OCI-LY7 (cell line): ENCODE measurements around the gene COPB2. TPM values are rescaled to one million over a fixed set of nuclear protein-coding genes. Genes with fewer than 3 reads are reported as not detected.

Experiments
- BruUV-seq: library from RNA; stranded (reverse); fragments of 400-500 nt; replicated peaks from 2 replicates; lab custom pipeline; 2021; lab: Mats Ljungman, UMichigan
- CTCF ChIA-PET: fragments of 300-600 bp; sonication (Branson Sonifier 250); formaldehyde crosslinking; loops from one replicate; lab custom pipeline; 2022; ENCODE audit warnings: antibody characterized with exemption; ENCODE audit not compliant: unreplicated experiment; lab: Charles Lee
- POLR2A ChIA-PET: fragments of 300-600 bp; sonication (Branson Sonifier 250); formaldehyde crosslinking; loops from one replicate; lab custom pipeline; 2022; ENCODE audit warnings: antibody characterized with exemption; lab: Charles Lee
- DNase-seq: peaks from one replicate; pipeline ENCODE4 v3.0.0-alpha.2; 2015; ENCODE audit warnings: low spot score
- H2AFZ ChIP-seq: fragments of 200-600 bp; sonication (generic), shearing (Covaris generic); 2 replicates; pipeline ENCODE4 v1.6.1; 2014; ENCODE audit warnings: mild to moderate bottlenecking, antibody characterized with exemption, low read length, moderate library complexity
- H3K27ac ChIP-seq: fragments of 200-600 bp; sonication (generic); 2 replicates; pipeline ENCODE4 v1.5.1; 2014; ENCODE audit warnings: mixed run types, low read depth, mild to moderate bottlenecking, moderate library complexity, low read length, inconsistent platforms; ENCODE audit not compliant: poor library complexity, severe bottlenecking
- H3K36me3 ChIP-seq: fragments of 200-600 bp; sonication (generic); 2 replicates; pipeline ENCODE4 v1.6.1; 2014; ENCODE audit warnings: mild to moderate bottlenecking, antibody characterized with exemption, low read length, moderate library complexity, mixed read lengths; ENCODE audit not compliant: insufficient read depth
- H3K4me1 ChIP-seq: fragments of 200-600 bp; sonication (generic); 2 replicates; pipeline ENCODE4 v1.5.1; 2014; ENCODE audit warnings: mild to moderate bottlenecking, low read length; ENCODE audit not compliant: insufficient read depth, poor library complexity, severe bottlenecking
- H3K4me2 ChIP-seq: fragments of 200-600 bp; sonication (generic); 2 replicates; pipeline ENCODE4 v1.6.1; 2014; ENCODE audit warnings: mild to moderate bottlenecking, low read length
- H3K4me3 ChIP-seq: fragments of 200-600 bp; sonication (generic); 2 replicates; pipeline ENCODE4 v1.5.1; 2014; ENCODE audit warnings: mild to moderate bottlenecking, low read depth, low read length; ENCODE audit not compliant: poor library complexity, severe bottlenecking
- H3K79me2 ChIP-seq: fragments of 200-600 bp; sonication (generic); 2 replicates; pipeline ENCODE4 v1.6.1; 2016; ENCODE audit warnings: low read depth, mild to moderate bottlenecking, low read length, moderate library complexity, mixed read lengths; ENCODE audit not compliant: insufficient read depth
- H3K9me2 ChIP-seq: fragments of 200-600 bp; sonication (generic); 2 replicates; pipeline ENCODE4 v1.6.1; 2016; ENCODE audit warnings: mild to moderate bottlenecking, low read length, mixed read lengths; ENCODE audit not compliant: insufficient read depth
- H3K9me3 ChIP-seq: fragments of 200-600 bp; sonication (generic); 2 replicates; pipeline ENCODE4 v1.6.1; 2014; ENCODE audit warnings: mild to moderate bottlenecking, mixed run types, low read length, mixed read lengths
- H4K20me1 ChIP-seq: fragments of 200-600 bp; sonication (generic); 2 replicates; pipeline ENCODE4 v1.6.1; 2014; ENCODE audit warnings: mild to moderate bottlenecking, antibody characterized with exemption, low read length, moderate library complexity, mixed read lengths; ENCODE audit not compliant: insufficient read depth
- CTCF ChIP-seq: fragments of 200-600 bp; sonication (generic); conservative IDR thresholded peaks from 2 replicates; pipeline ENCODE4 v1.5.1; 2014; ENCODE audit warnings: mild to moderate bottlenecking, antibody characterized with exemption, low read length, moderate library complexity, mixed read lengths
- EZH2phosphoT487 ChIP-seq: fragments of 200-600 bp; sonication (generic); IDR thresholded peaks from 2 replicates; pipeline ENCODE4 v1.6.1; 2018; ENCODE audit warnings: low read depth, borderline replicate concordance, mild to moderate bottlenecking, mixed run types, antibody characterized with exemption, low read length, moderate library complexity, mixed read lengths
- intact Hi-C: fragments of 100-400 bp; cut with micrococcal nuclease; formaldehyde crosslinking; loops from one replicate; pipeline ENCODE4 v1.10.0; 2022; ENCODE audit not compliant: unreplicated experiment
- total RNA-seq, 2 experiments: library from RNA; depleted of rRNA in 1 of 2; stranded (reverse); fragments of >200 nt in 1 of 2; shearing (Covaris generic) in 1 of 2; gene quantifications; 2 replicates each; pipeline ENCODE4 v1.2.3, GENCODE V29; 2014 to 2022

The COPB2 gene
- total RNA-seq, 2 experiments from 2014 or later = 67.9 to 106 TPM

- Histone ChIP-seq H2AFZ (no peak overlapping the region), H3K4me3 (no peak overlapping the region), H3K9me3 (no peaks in the 10 kb centered on the region), H3K27ac (no peak overlapping the region), H3K79me2 (peaks cover under 1% of the 10 kb centered on the region; the same call in 1 of the 2 replicates), H3K36me3 (peaks cover 91% of the 10 kb centered on the region), H4K20me1 (no peaks in the 10 kb centered on the region), H3K4me2 (no peak overlapping the region), H3K4me1 (no peaks in the 10 kb centered on the region), H3K9me2 (no peaks in the 10 kb centered on the region)
- no peak for TF ChIP-seq EZH2phosphoT487
- TF ChIP-seq CTCF = no peak
- intact Hi-C loops = no loop called here
- no TSS peak for BruUV-seq
- DNase-seq = no peak
- CTCF ChIA-PET = no interaction called here
- POLR2A ChIA-PET = interaction anchor here (0.7 to 0.9 kb wide), 3 partner anchors 11 to 520 kb away, joined by 3 to 4 read pairs (median 3); partner anchors contain the start of gene COPB2
Measured at GRCh38 chr3:139378587-139379241, 10.7 kb downstream of the COPB2 start.

GRCh38 chr3:139377378-139377777 is 12.1 kb downstream of the COPB2 start:
- TF ChIP-seq EZH2phosphoT487 = no peak
- TF ChIP-seq CTCF = no peak
- Histone ChIP-seq H3K27ac (no peak overlapping the region), H3K79me2 (no peaks in the 10 kb centered on the region), H3K4me1 (no peaks in the 10 kb centered on the region), H4K20me1 (no peaks in the 10 kb centered on the region), H3K4me3 (no peak overlapping the region), H3K4me2 (no peak overlapping the region), H3K36me3 (peaks cover 93% of the 10 kb centered on the region), H2AFZ (no peak overlapping the region), H3K9me3 (no peaks in the 10 kb centered on the region), H3K9me2 (no peaks in the 10 kb centered on the region)
- intact Hi-C loops = no loop called here
- no peak for DNase-seq
- no TSS peak for BruUV-seq
- POLR2A ChIA-PET = no interaction called here
- CTCF ChIA-PET = no interaction called here

GRCh38 chr3:139374099-139374498 is 15.3 kb downstream of the COPB2 start:
- Histone ChIP-seq H3K9me2 (no peaks in the 10 kb centered on the region), H2AFZ (no peak overlapping the region), H3K27ac (no peak overlapping the region), H4K20me1 (no peaks in the 10 kb centered on the region), H3K4me3 (no peak overlapping the region), H3K9me3 (no peaks in the 10 kb centered on the region), H3K4me2 (no peak overlapping the region), H3K4me1 (no peaks in the 10 kb centered on the region), H3K36me3 (peaks cover 93% of the 10 kb centered on the region), H3K79me2 (no peaks in the 10 kb centered on the region)
- POLR2A ChIA-PET = interaction anchor here (0.7 kb wide), 1 partner anchor 12 kb away, joined by 3 read pairs; no protein-coding TSS in a partner anchor
- DNase-seq = no peak
- BruUV-seq = no TSS peak
- no peak for TF ChIP-seq CTCF
- no peak for TF ChIP-seq EZH2phosphoT487
- CTCF ChIA-PET = no interaction called here
- intact Hi-C loops = no loop called here
